Activated CD4-positive, alpha-beta T cell treated with anti-CD3 and anti-CD28 coated beads for 36 hours (primary cell): ENCODE data around the gene RERE. TPM values are rescaled to one million over a fixed set of nuclear protein-coding genes. Genes with fewer than 3 reads are reported as not detected.
A peak's percentile ranks its signal among the peaks of the same experiment; 100 is the strongest.

Experiments used
- ATAC-seq: fragments of 200-7000 bp; cut with Tn5 transposase; one replicate; pipeline ENCODE4 v1.10.0; 2021; ENCODE audit warnings: mild to moderate bottlenecking, moderate library complexity
- CTCF ChIA-PET: fragments of 350-600 bp; sonication (Branson Sonifier 250); formaldehyde crosslinking; loops from one replicate; lab custom pipeline; 2021; ENCODE audit warnings: antibody characterized with exemption; lab: Charles Lee
- POLR2A ChIA-PET: fragments of 350-600 bp; sonication (Branson Sonifier 250); formaldehyde crosslinking; loops from one replicate; lab custom pipeline; 2021; ENCODE audit warnings: antibody characterized with exemption, inconsistent platforms; lab: Charles Lee
- DNase-seq: peaks from one replicate; pipeline ENCODE4 v3.0.0-alpha.2; 2020
- H3K27ac Mint-ChIP-seq: one replicate; pipeline ENCODE4 v1.8.0; 2021; ENCODE audit warnings: mixed read lengths
- H3K27me3 Mint-ChIP-seq: one replicate; pipeline ENCODE4 v1.8.0; 2021; ENCODE audit warnings: mixed read lengths
- H3K36me3 Mint-ChIP-seq: one replicate; pipeline ENCODE4 v1.8.0; 2021; ENCODE audit warnings: low read depth, mixed read lengths
- H3K4me1 Mint-ChIP-seq: one replicate; pipeline ENCODE4 v1.8.0; 2021; ENCODE audit warnings: mixed read lengths
- H3K4me3 Mint-ChIP-seq: one replicate; pipeline ENCODE4 v1.8.0; 2021; ENCODE audit warnings: mild to moderate bottlenecking, moderate library complexity, mixed read lengths
- H3K9me3 Mint-ChIP-seq: one replicate; pipeline ENCODE4 v1.8.0; 2021; ENCODE audit warnings: low read depth, mixed read lengths
- intact Hi-C, 2 experiments: fragments of 100-400 bp; cut with DNase I in 1 of 2; cut with micrococcal nuclease in 1 of 2; formaldehyde crosslinking; loops; one replicate each; pipeline versions ENCODE4 v1.14.2 to v1.15.1; 2022 to 2024; cut with DNase I, micrococcal nuclease
- total RNA-seq, 2 experiments: library from RNA; stranded (reverse); gene quantifications; one replicate each; pipeline ENCODE4 v1.2.3, GENCODE V29; 2021

Gene RERE
- total RNA-seq, 2 experiments from 2014 or later, result 57.4 to 71.6 TPM

DNA sequence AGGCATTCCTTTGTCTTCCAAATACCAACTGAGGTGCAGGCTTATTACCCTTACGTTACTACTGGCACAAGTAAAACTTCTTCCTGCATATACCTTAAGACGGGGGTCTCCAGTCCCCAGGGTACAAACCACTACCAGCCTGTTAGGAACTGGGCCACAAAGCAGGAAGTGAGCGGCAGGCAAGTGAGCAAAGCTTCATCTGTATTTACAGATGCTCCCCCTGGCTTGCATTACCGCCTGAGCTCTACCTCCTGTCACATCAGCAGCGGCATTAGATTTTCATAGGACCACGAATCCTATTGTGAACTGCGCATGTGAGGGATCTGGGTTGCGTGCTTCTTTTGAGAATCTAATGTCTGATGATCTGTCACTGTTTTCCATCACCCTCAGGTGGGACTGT is 386.4 kb downstream of the RERE start:
- intact Hi-C loops, result no loop called here
- Mint-ChIP-seq H3K36me3 (no peaks in the 10 kb centered on the region), H3K4me3 (no peak overlapping the region), H3K4me1 (peaks cover 53% of the 10 kb centered on the region), H3K9me3 (no peaks in the 10 kb centered on the region), H3K27me3 (no peaks in the 10 kb centered on the region), H3K27ac (peak overlapping the region; percentile 75)
- ChIA-PET CTCF (interaction anchor here (1.1 to 2.5 kb wide), 6 partner anchors 11 to 274 kb away, joined by 3 to 6 read pairs (median 4); no protein-coding TSS in a partner anchor), POLR2A (no interaction called here)
- ATAC-seq (peak; percentile 67), DNase-seq (peak; percentile 57)

DNA sequence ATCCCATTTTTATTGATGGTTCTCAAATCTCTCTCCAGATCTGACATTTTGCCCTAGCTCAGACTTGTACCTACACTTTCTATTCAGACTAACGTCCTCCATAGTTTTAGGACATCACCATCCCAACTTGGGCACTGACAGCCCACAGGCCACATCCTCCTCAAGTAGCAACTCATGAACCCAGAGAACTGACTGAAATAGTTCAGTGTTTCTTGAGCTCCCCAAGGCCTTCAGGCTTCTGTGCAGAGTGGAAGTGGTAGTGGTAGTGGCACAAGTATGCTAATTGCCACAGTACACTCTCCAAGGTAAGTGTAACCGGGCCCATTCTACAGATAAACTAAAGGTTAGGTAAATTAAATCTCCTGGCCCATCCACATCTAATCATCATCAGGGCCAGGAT is 387.0 kb downstream of the RERE start:
- H3K36me3 Mint-ChIP-seq, result peaks cover 2% of the 10 kb centered on the region
- H3K9me3 Mint-ChIP-seq, result no peaks in the 10 kb centered on the region
- intact Hi-C loops, result no loop called here
- peaks cover 59% of the 10 kb centered on the region for H3K4me1 Mint-ChIP-seq
- H3K27ac Mint-ChIP-seq, result peak overlapping the region; percentile 75
- ChIA-PET CTCF (interaction anchor here (0.8 to 2.5 kb wide), 6 partner anchors 10 to 274 kb away, joined by 3 to 6 read pairs (median 4); no protein-coding TSS in a partner anchor), POLR2A (no interaction called here)
- DNase-seq (peak; percentile 23), ATAC-seq (peak; percentile 59)
- no peak overlapping the region for H3K4me3 Mint-ChIP-seq
- H3K27me3 Mint-ChIP-seq, result no peaks in the 10 kb centered on the region

DNA sequence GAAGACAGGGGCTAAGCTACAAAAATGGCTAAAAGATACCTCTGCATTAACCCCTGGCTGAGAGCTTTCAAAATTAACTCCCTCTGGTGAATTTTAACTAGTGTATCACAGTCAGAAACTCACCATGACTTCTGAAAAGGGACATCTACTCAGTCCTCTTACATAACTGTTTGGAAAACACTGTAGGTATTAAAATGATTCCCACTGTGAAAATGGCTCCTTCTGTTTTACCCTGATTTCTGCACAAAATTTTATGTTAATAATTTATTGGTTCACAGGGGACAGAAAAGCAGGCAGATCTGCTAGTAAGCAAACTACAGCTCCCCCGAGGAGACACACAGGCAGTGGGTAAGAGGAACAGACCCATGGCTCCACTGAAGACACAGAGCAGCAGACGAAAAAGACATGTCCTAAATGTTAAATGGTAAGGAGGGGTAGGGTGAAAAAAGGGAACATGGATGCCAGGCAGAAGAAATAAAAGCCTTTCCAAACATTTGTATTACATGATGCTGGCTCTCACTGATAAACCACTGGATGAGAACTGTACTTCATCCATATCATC is 387.8 kb downstream of the RERE start:
- ATAC-seq (no peak), DNase-seq (no peak)
- ChIA-PET POLR2A (no interaction called here), CTCF (interaction anchor here (0.8 to 2.5 kb wide), 2 partner anchors 62 to 275 kb away, joined by 3 to 5 read pairs; no protein-coding TSS in a partner anchor)
- Mint-ChIP-seq H3K4me3 (no peak overlapping the region), H3K36me3 (peaks cover 6% of the 10 kb centered on the region), H3K27ac (no peak overlapping the region), H3K27me3 (no peaks in the 10 kb centered on the region), H3K4me1 (peaks cover 67% of the 10 kb centered on the region), H3K9me3 (no peaks in the 10 kb centered on the region)
- intact Hi-C loops, result no loop called here

GRCh38 chr1:8428441-8428840 is 389.0 kb downstream of the RERE start:
- Mint-ChIP-seq H3K4me1 (peaks cover 73% of the 10 kb centered on the region), H3K27me3 (no peaks in the 10 kb centered on the region), H3K27ac (no peak overlapping the region), H3K4me3 (no peak overlapping the region), H3K36me3 (peaks cover 9% of the 10 kb centered on the region), H3K9me3 (peaks cover 3% of the 10 kb centered on the region)
- ChIA-PET POLR2A (no interaction called here), CTCF (interaction anchor here (1.1 to 1.2 kb wide), 2 partner anchors 9 to 137 kb away, joined by 4 read pairs; no protein-coding TSS in a partner anchor)
- intact Hi-C loops, result no loop called here
- DNase-seq (no peak), ATAC-seq (no peak)

- no peaks in the 10 kb centered on the region for H3K27me3 Mint-ChIP-seq
- intact Hi-C loops, result no loop called here
- no peak overlapping the region for H3K4me3 Mint-ChIP-seq
Measured at GRCh38 chr1:8427986-8428385, 389.5 kb downstream of the RERE start.

DNA sequence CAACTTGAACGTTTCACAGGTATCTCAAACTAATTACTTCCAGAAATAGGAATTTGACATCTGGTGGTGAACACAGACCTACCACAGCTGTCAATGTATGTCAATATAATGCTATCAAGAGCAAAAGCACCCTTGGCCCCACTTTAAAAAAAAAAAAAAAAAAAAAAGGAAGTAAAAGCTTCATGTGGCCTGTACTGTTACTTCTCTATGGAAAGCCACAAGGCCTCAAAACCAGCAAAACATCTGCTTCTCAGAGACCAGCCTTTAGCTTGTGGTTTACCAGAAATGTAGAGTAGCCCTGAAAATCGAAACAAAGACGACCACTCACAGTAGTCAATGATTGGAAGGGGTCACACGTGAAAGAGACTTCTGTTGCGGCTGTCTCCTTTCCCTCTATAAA is 389.9 kb downstream of the RERE start:
- ATAC-seq (no peak), DNase-seq (no peak)
- H3K9me3 Mint-ChIP-seq, result peaks cover 3% of the 10 kb centered on the region
- ChIA-PET POLR2A (no interaction called here), CTCF (interaction anchor here (0.5 to 1.2 kb wide), 3 partner anchors 8 to 452 kb away, joined by 3 to 4 read pairs (median 3); no protein-coding TSS in a partner anchor)
- peak overlapping the region; percentile 58 for H3K27ac Mint-ChIP-seq
- intact Hi-C loops, result no loop called here
- peaks cover 9% of the 10 kb centered on the region for H3K36me3 Mint-ChIP-seq
- peaks cover 73% of the 10 kb centered on the region for H3K4me1 Mint-ChIP-seq
- H3K27me3 Mint-ChIP-seq, result no peaks in the 10 kb centered on the region
- H3K4me3 Mint-ChIP-seq, result no peak overlapping the region

More at GRCh38 chr1:8427986-8428385, 389.5 kb downstream of the RERE start:
- ATAC-seq (no peak), DNase-seq (no peak)
- H3K36me3 Mint-ChIP-seq, result peaks cover 9% of the 10 kb centered on the region
- CTCF ChIA-PET, result interaction anchor here (0.5 to 1.2 kb wide), 3 partner anchors 8 to 137 kb away, joined by 3 to 4 read pairs (median 4); no protein-coding TSS in a partner anchor
- POLR2A ChIA-PET, result no interaction called here
- peak overlapping the region; percentile 58 for H3K27ac Mint-ChIP-seq
- H3K9me3 Mint-ChIP-seq, result peaks cover 3% of the 10 kb centered on the region
- H3K4me1 Mint-ChIP-seq, result peaks cover 73% of the 10 kb centered on the region

DNA sequence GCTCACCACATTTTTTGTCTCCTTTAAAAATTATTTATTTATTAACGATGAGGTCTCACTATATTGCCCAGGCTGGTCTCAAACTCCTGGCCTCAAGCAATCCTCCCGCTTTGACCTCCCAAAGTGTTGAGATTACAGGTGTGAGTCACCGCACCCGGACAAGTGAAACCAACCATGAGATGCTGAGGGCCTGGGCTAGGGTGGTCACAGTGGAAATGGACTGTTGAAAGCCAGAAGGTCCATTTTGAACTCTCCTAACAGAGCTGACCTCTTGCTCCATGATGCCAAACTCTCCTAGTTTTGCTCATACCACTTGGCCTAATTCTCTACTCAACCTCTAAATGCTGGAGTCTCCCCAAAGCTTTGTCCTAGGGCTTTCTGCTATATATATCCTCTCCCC is 390.4 kb downstream of the RERE start:
- H3K4me3 Mint-ChIP-seq, result no peak overlapping the region
- intact Hi-C loops, result no loop called here
- DNase-seq (no peak), ATAC-seq (no peak)
- peaks cover 68% of the 10 kb centered on the region for H3K4me1 Mint-ChIP-seq
- peaks cover 3% of the 10 kb centered on the region for H3K9me3 Mint-ChIP-seq
- H3K27ac Mint-ChIP-seq, result peak overlapping the region; percentile 58
- ChIA-PET POLR2A (interaction anchor here (0.5 kb wide), 1 partner anchor 35 kb away, joined by 7 read pairs; no protein-coding TSS in a partner anchor), CTCF (interaction anchor here (0.6 to 0.9 kb wide), 2 partner anchors 9 to 452 kb away, joined by 3 read pairs; no protein-coding TSS in a partner anchor)
- peaks cover 9% of the 10 kb centered on the region for H3K36me3 Mint-ChIP-seq
- no peaks in the 10 kb centered on the region for H3K27me3 Mint-ChIP-seq

DNA sequence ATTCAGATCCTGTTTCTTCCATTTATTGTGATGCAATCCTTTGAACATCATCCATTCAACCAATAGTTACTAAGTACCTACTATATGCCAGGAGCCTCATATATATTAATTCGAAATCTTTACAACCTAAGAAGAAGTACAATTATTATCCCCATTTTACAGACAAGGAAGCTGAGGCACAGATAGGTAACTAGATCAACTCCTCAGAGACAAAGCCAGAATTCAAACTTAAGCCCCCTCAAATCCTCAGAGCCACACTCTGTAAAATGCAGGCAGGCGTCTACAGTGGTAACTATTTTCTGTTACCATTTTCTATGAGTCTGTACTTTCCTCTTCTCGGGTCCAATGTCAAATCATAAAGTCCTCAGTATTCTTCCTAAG is 391.7 kb downstream of the RERE start:
- Mint-ChIP-seq H3K36me3 (peaks cover 9% of the 10 kb centered on the region), H3K4me3 (peak overlapping the region; percentile 4), H3K27me3 (no peaks in the 10 kb centered on the region), H3K27ac (peak overlapping the region; percentile 97), H3K4me1 (peaks cover 57% of the 10 kb centered on the region), H3K9me3 (peaks cover 3% of the 10 kb centered on the region)
- intact Hi-C loops, result loop anchor here (2.0 kb wide), 3 partner anchors 29 to 99 kb away; no protein-coding TSS in a partner anchor
- ChIA-PET POLR2A (no interaction called here), CTCF (interaction anchor here (1.8 kb wide), 1 partner anchor 16 kb away, joined by 5 read pairs; no protein-coding TSS in a partner anchor)
- DNase-seq, result no peak
- no peak for ATAC-seq

GRCh38 chr1:8425150-8425780 is 392.2 kb downstream of the RERE start:
- ATAC-seq (peak; percentile 28), DNase-seq (peak; percentile 28)
- Mint-ChIP-seq H3K36me3 (peaks cover 9% of the 10 kb centered on the region), H3K4me1 (peaks cover 52% of the 10 kb centered on the region), H3K27ac (peak overlapping the region; percentile 97), H3K9me3 (peaks cover 3% of the 10 kb centered on the region), H3K4me3 (peak overlapping the region; percentile 84), H3K27me3 (no peaks in the 10 kb centered on the region)
- intact Hi-C loops, result loop anchor here (2.0 kb wide), 3 partner anchors 28 to 100 kb away; no protein-coding TSS in a partner anchor
- CTCF ChIA-PET, result interaction anchor here (1.4 to 1.8 kb wide), 2 partner anchors 15 to 21 kb away, joined by 3 to 5 read pairs; no protein-coding TSS in a partner anchor
- POLR2A ChIA-PET, result interaction anchor here (0.6 to 1.3 kb wide), 5 partner anchors 36 to 1268 kb away, joined by 4 to 7 read pairs (median 4); no protein-coding TSS in a partner anchor

- Mint-ChIP-seq H3K27ac (peak overlapping the region; percentile 97), H3K4me3 (peak overlapping the region; percentile 84), H3K9me3 (peaks cover 3% of the 10 kb centered on the region), H3K4me1 (peaks cover 46% of the 10 kb centered on the region), H3K27me3 (no peaks in the 10 kb centered on the region), H3K36me3 (peaks cover 9% of the 10 kb centered on the region)
- ATAC-seq, result no peak
- peak; percentile 69 for DNase-seq
- POLR2A ChIA-PET, result interaction anchor here (0.6 to 1.3 kb wide), 6 partner anchors 28 to 1268 kb away, joined by 4 to 7 read pairs (median 4); no protein-coding TSS in a partner anchor
- CTCF ChIA-PET, result interaction anchor here (0.6 to 1.8 kb wide), 3 partner anchors 15 to 48 kb away, joined by 3 to 5 read pairs (median 3); no protein-coding TSS in a partner anchor
- intact Hi-C loops, result loop anchor here (1.0 to 5.0 kb wide), 9 partner anchors 27 to 393 kb away; partner anchors contain the start of gene RERE (in 1 of the 2)
Measured at GRCh38 chr1:8424539-8425116, 392.8 kb downstream of the RERE start.
